Measurements from ENCODE around the gene MSH2.
"Not testable (repeated sequence)": the region's sequence is repeated elsewhere in the genome, so short reads cannot be mapped to it uniquely, and the experiment has no call there.

DNA sequence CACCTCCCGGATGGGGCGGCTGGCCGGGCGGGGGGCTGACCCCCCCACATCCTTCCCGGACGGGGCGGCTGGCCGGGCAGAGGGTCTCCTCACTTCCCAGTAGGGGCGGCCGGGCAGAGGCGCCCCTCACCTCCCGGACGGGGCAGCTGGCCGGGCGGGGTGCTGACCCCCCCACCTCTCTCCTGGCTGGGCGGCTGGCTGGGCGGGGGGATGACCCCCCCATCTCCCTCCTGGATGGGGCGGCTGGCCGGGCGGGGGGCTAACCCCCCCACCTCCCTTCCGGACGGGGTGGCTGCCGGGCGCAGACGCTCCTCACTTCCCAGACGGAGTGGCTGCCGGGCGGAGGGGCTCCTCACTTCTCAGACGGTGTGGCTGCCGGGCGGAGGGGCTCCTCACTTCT, 30.5 kb downstream of the MSH2 start:
- TF ChIP-seq ARNTL (CRISPR knock-in tag; IDR thresholded peaks at IDR 0.05; ENCODE audit: borderline replicate concordance, low read depth); PPARA (CRISPR knock-in tag; IDR thresholded peaks at IDR 0.05; ENCODE audit: borderline replicate concordance); ZNF70 (CRISPR knock-in tag; IDR thresholded peaks at IDR 0.05); TCF4 (CRISPR knock-in tag; IDR thresholded peaks at IDR 0.05; ENCODE audit: borderline replicate concordance); BACH2 (CRISPR knock-in tag; IDR thresholded peaks at IDR 0.05; ENCODE audit: borderline replicate concordance); ZFP3 (CRISPR knock-in tag; IDR thresholded peaks at IDR 0.05); OSR1 (CRISPR knock-in tag; IDR thresholded peaks at IDR 0.05); ZNF565 (CRISPR knock-in tag; conservative IDR thresholded peaks at IDR 0.05; ENCODE audit: low read depth); ZC3H10 (CRISPR knock-in tag; IDR thresholded peaks at IDR 0.05): not testable (repeated sequence)
- TF ChIP-seq, protein P1, sequence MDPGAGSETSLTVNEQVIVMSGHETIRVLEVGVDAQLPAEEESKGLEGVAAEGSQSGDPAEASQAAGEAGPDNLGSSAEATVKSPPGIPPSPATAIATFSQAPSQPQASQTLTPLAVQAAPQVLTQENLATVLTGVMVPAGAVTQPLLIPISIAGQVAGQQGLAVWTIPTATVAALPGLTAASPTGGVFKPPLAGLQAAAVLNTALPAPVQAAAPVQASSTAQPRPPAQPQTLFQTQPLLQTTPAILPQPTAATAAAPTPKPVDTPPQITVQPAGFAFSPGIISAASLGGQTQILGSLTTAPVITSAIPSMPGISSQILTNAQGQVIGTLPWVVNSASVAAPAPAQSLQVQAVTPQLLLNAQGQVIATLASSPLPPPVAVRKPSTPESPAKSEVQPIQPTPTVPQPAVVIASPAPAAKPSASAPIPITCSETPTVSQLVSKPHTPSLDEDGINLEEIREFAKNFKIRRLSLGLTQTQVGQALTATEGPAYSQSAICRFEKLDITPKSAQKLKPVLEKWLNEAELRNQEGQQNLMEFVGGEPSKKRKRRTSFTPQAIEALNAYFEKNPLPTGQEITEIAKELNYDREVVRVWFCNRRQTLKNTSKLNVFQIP (CRISPR knock-in tag; IDR thresholded peaks at IDR 0.05; ENCODE audit: borderline replicate concordance, low read depth), result not testable (repeated sequence)
- TF ChIP-seq, protein P2, sequence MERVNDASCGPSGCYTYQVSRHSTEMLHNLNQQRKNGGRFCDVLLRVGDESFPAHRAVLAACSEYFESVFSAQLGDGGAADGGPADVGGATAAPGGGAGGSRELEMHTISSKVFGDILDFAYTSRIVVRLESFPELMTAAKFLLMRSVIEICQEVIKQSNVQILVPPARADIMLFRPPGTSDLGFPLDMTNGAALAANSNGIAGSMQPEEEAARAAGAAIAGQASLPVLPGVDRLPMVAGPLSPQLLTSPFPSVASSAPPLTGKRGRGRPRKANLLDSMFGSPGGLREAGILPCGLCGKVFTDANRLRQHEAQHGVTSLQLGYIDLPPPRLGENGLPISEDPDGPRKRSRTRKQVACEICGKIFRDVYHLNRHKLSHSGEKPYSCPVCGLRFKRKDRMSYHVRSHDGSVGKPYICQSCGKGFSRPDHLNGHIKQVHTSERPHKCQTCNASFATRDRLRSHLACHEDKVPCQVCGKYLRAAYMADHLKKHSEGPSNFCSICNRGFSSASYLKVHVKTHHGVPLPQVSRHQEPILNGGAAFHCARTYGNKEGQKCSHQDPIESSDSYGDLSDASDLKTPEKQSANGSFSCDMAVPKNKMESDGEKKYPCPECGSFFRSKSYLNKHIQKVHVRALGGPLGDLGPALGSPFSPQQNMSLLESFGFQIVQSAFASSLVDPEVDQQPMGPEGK (CRISPR knock-in tag; IDR thresholded peaks at IDR 0.05; ENCODE audit: borderline replicate concordance), result not testable (repeated sequence)
- TF ChIP-seq, protein P3, sequence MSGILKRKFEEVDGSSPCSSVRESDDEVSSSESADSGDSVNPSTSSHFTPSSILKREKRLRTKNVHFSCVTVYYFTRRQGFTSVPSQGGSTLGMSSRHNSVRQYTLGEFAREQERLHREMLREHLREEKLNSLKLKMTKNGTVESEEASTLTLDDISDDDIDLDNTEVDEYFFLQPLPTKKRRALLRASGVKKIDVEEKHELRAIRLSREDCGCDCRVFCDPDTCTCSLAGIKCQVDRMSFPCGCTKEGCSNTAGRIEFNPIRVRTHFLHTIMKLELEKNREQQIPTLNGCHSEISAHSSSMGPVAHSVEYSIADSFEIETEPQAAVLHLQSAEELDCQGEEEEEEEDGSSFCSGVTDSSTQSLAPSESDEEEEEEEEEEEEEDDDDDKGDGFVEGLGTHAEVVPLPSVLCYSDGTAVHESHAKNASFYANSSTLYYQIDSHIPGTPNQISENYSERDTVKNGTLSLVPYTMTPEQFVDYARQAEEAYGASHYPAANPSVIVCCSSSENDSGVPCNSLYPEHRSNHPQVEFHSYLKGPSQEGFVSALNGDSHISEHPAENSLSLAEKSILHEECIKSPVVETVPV (CRISPR knock-in tag; IDR thresholded peaks at IDR 0.05), result not testable (repeated sequence)
- TF ChIP-seq, protein P4, sequence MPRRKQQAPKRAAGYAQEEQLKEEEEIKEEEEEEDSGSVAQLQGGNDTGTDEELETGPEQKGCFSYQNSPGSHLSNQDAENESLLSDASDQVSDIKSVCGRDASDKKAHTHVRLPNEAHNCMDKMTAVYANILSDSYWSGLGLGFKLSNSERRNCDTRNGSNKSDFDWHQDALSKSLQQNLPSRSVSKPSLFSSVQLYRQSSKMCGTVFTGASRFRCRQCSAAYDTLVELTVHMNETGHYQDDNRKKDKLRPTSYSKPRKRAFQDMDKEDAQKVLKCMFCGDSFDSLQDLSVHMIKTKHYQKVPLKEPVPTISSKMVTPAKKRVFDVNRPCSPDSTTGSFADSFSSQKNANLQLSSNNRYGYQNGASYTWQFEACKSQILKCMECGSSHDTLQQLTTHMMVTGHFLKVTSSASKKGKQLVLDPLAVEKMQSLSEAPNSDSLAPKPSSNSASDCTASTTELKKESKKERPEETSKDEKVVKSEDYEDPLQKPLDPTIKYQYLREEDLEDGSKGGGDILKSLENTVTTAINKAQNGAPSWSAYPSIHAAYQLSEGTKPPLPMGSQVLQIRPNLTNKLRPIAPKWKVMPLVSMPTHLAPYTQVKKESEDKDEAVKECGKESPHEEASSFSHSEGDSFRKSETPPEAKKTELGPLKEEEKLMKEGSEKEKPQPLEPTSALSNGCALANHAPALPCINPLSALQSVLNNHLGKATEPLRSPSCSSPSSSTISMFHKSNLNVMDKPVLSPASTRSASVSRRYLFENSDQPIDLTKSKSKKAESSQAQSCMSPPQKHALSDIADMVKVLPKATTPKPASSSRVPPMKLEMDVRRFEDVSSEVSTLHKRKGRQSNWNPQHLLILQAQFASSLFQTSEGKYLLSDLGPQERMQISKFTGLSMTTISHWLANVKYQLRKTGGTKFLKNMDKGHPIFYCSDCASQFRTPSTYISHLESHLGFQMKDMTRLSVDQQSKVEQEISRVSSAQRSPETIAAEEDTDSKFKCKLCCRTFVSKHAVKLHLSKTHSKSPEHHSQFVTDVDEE (CRISPR knock-in tag; IDR thresholded peaks at IDR 0.05), result not testable (repeated sequence)

Measured in SK-N-SH treated with all-trans-retinoic acid at 6 μM for 48 hours (cell line).